H1 (cell line): ENCODE measurements around the gene LRIT2. TPM values are rescaled to one million over a fixed set of nuclear protein-coding genes. Genes with fewer than 3 reads are reported as not detected.

ENCODE experiments used
- CTCF ChIA-PET: fragments of 300-600 bp; sonication (Branson Sonifier 250); formaldehyde crosslinking; loops from one replicate; lab custom pipeline; 2021; ENCODE audit not compliant: partially characterized antibody; lab: Charles Lee
- POLR2A ChIA-PET: fragments of 300-600 bp; sonication (Branson Sonifier 250); formaldehyde crosslinking; loops from one replicate; lab custom pipeline; 2021; ENCODE audit warnings: inconsistent platforms; ENCODE audit not compliant: partially characterized antibody; lab: Charles Lee
- DNase-seq, 2 experiments: peaks; one replicate each; pipeline versions ENCODE4 v3.0.0 to v3.0.0-alpha.2; 2010 to 2022; ENCODE audit warnings: low spot score in 2 of 2, low read depth in 1 of 2, mixed read lengths in 1 of 2
- FAIRE-seq: peaks from 2 replicates; lab custom pipeline; 2011; peaks lifted over from hg19 to GRCh38; lab: Jason Lieb, UNC
- H2AFZ ChIP-seq: 2 replicates; pipeline ENCODE4 v1.8.1; 2012; ENCODE audit warnings: low read length, inconsistent platforms
- H2AK5ac ChIP-seq: 2 replicates; pipeline ENCODE4 v1.6.1; 2013; ENCODE audit warnings: low read depth, low read length
- H2BK120ac ChIP-seq: replicated peaks from 2 replicates; pipeline ENCODE3; 2013; ENCODE audit warnings: low read depth, low read length, inconsistent platforms
- H2BK12ac ChIP-seq: 2 replicates; pipeline ENCODE4 v1.6.1; 2013; ENCODE audit warnings: low read depth, low read length
- H2BK15ac ChIP-seq: 2 replicates; pipeline ENCODE4 v1.6.1; 2013; ENCODE audit warnings: low read length
- H2BK20ac ChIP-seq: 2 replicates; pipeline ENCODE4 v1.6.1; 2013; ENCODE audit warnings: low read length
- H2BK5ac ChIP-seq: 2 replicates; pipeline ENCODE4 v1.6.1; 2013; ENCODE audit warnings: low read depth, low read length
- H3K14ac ChIP-seq: 2 replicates; pipeline ENCODE4 v1.6.1; 2013; ENCODE audit warnings: inconsistent platforms; ENCODE audit not compliant: insufficient read length
- H3K18ac ChIP-seq: 2 replicates; pipeline ENCODE4 v1.6.1; 2013; ENCODE audit warnings: low read length; ENCODE audit errors: extremely low read depth
- H3K23ac ChIP-seq: 2 replicates; pipeline ENCODE4 v1.6.1; 2013; ENCODE audit warnings: inconsistent platforms; ENCODE audit not compliant: insufficient read length
- H3K23me2 ChIP-seq: 2 replicates; pipeline ENCODE4 v1.6.1; 2013; ENCODE audit warnings: low read depth, low read length
- H3K27ac ChIP-seq: 2 replicates; pipeline ENCODE4 v1.6.1; 2011; ENCODE audit warnings: low read depth, low read length, inconsistent platforms
- H3K27me3 ChIP-seq, 4 experiments: replicated peaks in 1 of 4; 1 replicate in 1 of 4; 2 replicates in 3 of 4; pipeline versions ENCODE4 v1.6.1 to v1.8.1; 2011 to 2013; ENCODE audit warnings: low read length in 3 of 4, mild to moderate bottlenecking in 3 of 4, inconsistent platforms in 2 of 4, mixed read lengths in 2 of 4, moderate library complexity in 1 of 4; ENCODE audit not compliant: control insufficient read depth in 3 of 4, insufficient read depth in 3 of 4; ENCODE audit errors: extremely low read depth in 1 of 4
- H3K36me3 ChIP-seq, 4 experiments: 2 replicates each; pipeline versions ENCODE4 v1.6.1 to v1.8.1; 2011 to 2013; ENCODE audit warnings: mild to moderate bottlenecking in 4 of 4, low read length in 3 of 4, moderate library complexity in 2 of 4, control low read depth in 1 of 4, inconsistent platforms in 1 of 4; ENCODE audit not compliant: insufficient read depth in 4 of 4, control insufficient read depth in 2 of 4
- H3K4ac ChIP-seq: replicated peaks from 2 replicates; pipeline ENCODE3; 2013; ENCODE audit warnings: low read length, low read depth, mixed read lengths, inconsistent platforms; ENCODE audit not compliant: insufficient read length
- H3K4me1 ChIP-seq, 4 experiments: replicated peaks in 1 of 4; 1 replicate in 1 of 4; 2 replicates in 3 of 4; pipeline versions ENCODE4 v1.6.1 to v1.8.1; 2011 to 2013; ENCODE audit warnings: low read length in 3 of 4, inconsistent platforms in 2 of 4, mixed read lengths in 1 of 4; ENCODE audit not compliant: insufficient read depth in 4 of 4, control insufficient read depth in 3 of 4
- H3K4me2 ChIP-seq, 2 experiments: 2 replicates each; pipeline versions ENCODE4 v1.6.1 to v1.8.1; 2011 to 2013; ENCODE audit warnings: low read depth in 2 of 2, low read length in 2 of 2, control low read depth in 1 of 2, inconsistent platforms in 1 of 2, mild to moderate bottlenecking in 1 of 2; ENCODE audit not compliant: insufficient read depth in 1 of 2
- H3K4me3 ChIP-seq, 4 experiments: fragments of 200-600, 300-600 bp in 1 of 4; sonication (generic), shearing (Covaris generic), sonication (Bioruptor Twin) in 1 of 4; 2 replicates each; pipeline versions ENCODE4 v1.5.1 to v1.8.1; 2011 to 2016; ENCODE audit warnings: low read length in 4 of 4, low read depth in 3 of 4, control low read depth in 2 of 4, inconsistent platforms in 2 of 4, mild to moderate bottlenecking in 2 of 4, mixed read lengths in 1 of 4, moderate library complexity in 1 of 4; ENCODE audit not compliant: insufficient read depth in 2 of 4; ENCODE audit errors: extremely low read depth in 1 of 4
- H3K56ac ChIP-seq: replicated peaks from 2 replicates; pipeline ENCODE3; 2013; ENCODE audit warnings: low read depth, mild to moderate bottlenecking, mixed read lengths, low read length, inconsistent platforms; ENCODE audit not compliant: insufficient read length
- H3K79me1 ChIP-seq: 2 replicates; pipeline ENCODE4 v1.6.1; 2013; ENCODE audit warnings: low read depth, low read length, control low read depth
- H3K79me2 ChIP-seq, 2 experiments: 2 replicates each; pipeline versions ENCODE4 v1.6.1 to v1.8.1; 2012 to 2013; ENCODE audit warnings: low read length in 2 of 2, mild to moderate bottlenecking in 2 of 2, inconsistent platforms in 1 of 2; ENCODE audit not compliant: insufficient read depth in 2 of 2, control insufficient read depth in 1 of 2
- H3K9ac ChIP-seq, 4 experiments: replicated peaks in 1 of 4; 1 replicate in 1 of 4; 2 replicates in 3 of 4; pipeline versions ENCODE4 v1.6.1 to v1.8.1; 2011 to 2013; ENCODE audit warnings: low read depth in 3 of 4, low read length in 3 of 4, control low read depth in 2 of 4, mild to moderate bottlenecking in 2 of 4, moderate library complexity in 2 of 4, inconsistent platforms in 1 of 4; ENCODE audit errors: extremely low read depth in 1 of 4
- H3K9me3 ChIP-seq, 2 experiments: 2 replicates each; pipeline versions ENCODE4 v1.6.1 to v1.8.1; 2012 to 2013; ENCODE audit warnings: mild to moderate bottlenecking in 2 of 2, moderate library complexity in 2 of 2, control low read depth in 1 of 2, inconsistent platforms in 1 of 2, low read depth in 1 of 2, low read length in 1 of 2, mixed read lengths in 1 of 2; ENCODE audit not compliant: insufficient read depth in 2 of 2
- H4K20me1 ChIP-seq, 2 experiments: replicated peaks in 1 of 2; 2 replicates each; pipeline versions ENCODE3 to v1.8.1; 2011 to 2013; ENCODE audit warnings: inconsistent platforms in 2 of 2, low read length in 2 of 2, mild to moderate bottlenecking in 1 of 2; ENCODE audit not compliant: insufficient read depth in 2 of 2, control insufficient read depth in 1 of 2
- H4K5ac ChIP-seq: 2 replicates; pipeline ENCODE4 v1.6.1; 2013; ENCODE audit warnings: low read length, low read depth, mixed read lengths, inconsistent platforms; ENCODE audit not compliant: insufficient read length
- H4K8ac ChIP-seq: 2 replicates; pipeline ENCODE4 v1.8.0; 2013; ENCODE audit warnings: mild to moderate bottlenecking, moderate library complexity, low read length, inconsistent platforms; ENCODE audit not compliant: insufficient read depth; ENCODE audit errors: extremely low read depth
- H4K91ac ChIP-seq: replicated peaks from 2 replicates; pipeline ENCODE3; 2013; ENCODE audit warnings: low read length, mixed read lengths, inconsistent platforms; ENCODE audit not compliant: insufficient read length
- BACH1 ChIP-seq: IDR thresholded peaks from 2 replicates; pipeline ENCODE4 v1.6.1; 2012; ENCODE audit warnings: low read length, improper control_type of control experiment
- CTCF ChIP-seq, 3 experiments: IDR thresholded peaks; 1 replicate in 2 of 3; 2 replicates in 1 of 3; pipeline versions ENCODE4 v1.5.1 to v1.6.1; 2011; ENCODE audit warnings: low read length in 3 of 3, mild to moderate bottlenecking in 3 of 3, inconsistent platforms in 2 of 3, low read depth in 1 of 3, moderate library complexity in 1 of 3; ENCODE audit not compliant: insufficient read depth in 1 of 3; ENCODE audit errors: control extremely low read depth in 1 of 3
- HDAC2 ChIP-seq, 2 experiments: fragments of 300-600 bp in 1 of 2; sonication (generic) in 1 of 2; IDR thresholded peaks; 2 replicates each; pipeline ENCODE4 v1.6.1; 2011 to 2012; ENCODE audit warnings: low read depth in 2 of 2, low read length in 2 of 2, mild to moderate bottlenecking in 2 of 2, moderate library complexity in 2 of 2, borderline replicate concordance in 1 of 2, inconsistent platforms in 1 of 2
- SAP30 ChIP-seq: fragments of 300-600 bp; sonication (generic); IDR thresholded peaks from 2 replicates; pipeline ENCODE4 v1.7.1; 2012; ENCODE audit warnings: low read length, moderate library complexity, mild to moderate bottlenecking, inconsistent platforms; ENCODE audit not compliant: insufficient read depth, insufficient replicate concordance
- SP2 ChIP-seq: IDR thresholded peaks from 2 replicates; pipeline ENCODE4 v1.6.1; 2012; ENCODE audit warnings: mild to moderate bottlenecking, low read length, inconsistent platforms
- SP4 ChIP-seq: IDR thresholded peaks from 2 replicates; pipeline ENCODE4 v1.6.1; 2012; ENCODE audit warnings: low read length, inconsistent platforms
- WGBS, 2 experiments: shearing (Covaris generic) in 1 of 2; methylation state at CpG; one replicate each; pipeline versions ENCODE4 v1.1.6 to v1.1.7; 2013 to 2015; ENCODE audit warnings: low lambda C conversion rate in 2 of 2, mixed read lengths in 2 of 2, inconsistent platforms in 1 of 2, low coverage in 1 of 2, missing lambda C conversion rate in 1 of 2; ENCODE audit not compliant: insufficient replicate concordance in 2 of 2, insufficient coverage in 1 of 2, insufficient read length in 1 of 2; ENCODE audit errors: extremely low coverage in 1 of 2, missing lambda C conversion rate in 1 of 2; 5-methylcytosine and 5-hydroxymethylcytosine counted together
- polyA plus RNA-seq, 7 experiments: library from polyadenylated mRNA; depleted of rRNA in 3 of 7; stranded (reverse) in 5 of 7; unstranded in 2 of 7; fragments of >200 nt in 5 of 7; fragments of 200-250 nt in 2 of 7; gene quantifications; 1 replicate in 5 of 7; 2 replicates in 1 of 7; 4 replicates in 1 of 7; pipeline versions ENCODE4 v1.2.1 to v1.2.3, GENCODE V29; 2011 to 2013; ENCODE audit warnings: missing spikeins in 2 of 7, mixed read lengths in 2 of 7
- total RNA-seq: library from RNA; stranded (reverse); fragmentation: NEBNext Ultra II Directional; extraction: Animal tissue kit (Norgen Biotek cat#: 25700); gene quantifications from 2 replicates; pipeline ENCODE4 v1.2.1, GENCODE V29; 2021

LRIT2 gene
- total and polyA plus RNA-seq, 2 of the 8 experiments (the other 6 are each of a cell fraction or from before 2014, with no cell fraction given), result not detected

DNA sequence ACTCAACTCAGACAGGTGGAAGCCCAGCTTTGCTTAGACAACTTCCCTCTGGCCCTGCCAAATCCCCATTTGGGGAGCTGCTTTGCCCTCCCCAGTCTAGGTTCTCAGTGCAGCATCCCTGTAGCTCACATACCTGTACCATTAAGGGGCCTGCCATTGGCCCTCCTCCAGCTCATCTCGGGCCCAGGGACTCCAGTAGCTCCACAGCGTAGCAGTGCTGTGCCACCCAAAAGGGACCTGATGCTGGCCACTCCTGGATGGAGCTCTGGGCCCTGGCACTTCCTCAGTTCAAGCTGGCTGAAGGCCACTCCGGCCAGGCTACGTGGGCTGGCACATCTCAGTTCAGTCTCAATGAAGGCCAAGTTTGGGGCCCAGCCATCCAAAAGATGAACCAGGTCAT, 8.6 kb upstream of the LRIT2 start:
- TF ChIP-seq BACH1 (no peak), SP2 (no peak), SP4 (no peak), HDAC2 (IDR thresholded peaks at IDR 0.05; ENCODE audit: borderline replicate concordance in 1 of 2, low read depth in 2 of 2, low read length in 2 of 2) (no peak), SAP30 (no peak), CTCF (IDR thresholded peaks at IDR 0.05; ENCODE audit: control extremely low read depth in 1 of 3, insufficient read depth in 1 of 3, low read depth in 1 of 3, low read length in 3 of 3) (no peak)
- H3K9me3 ChIP-seq, result no peaks in the 10 kb centered on the region
- no peak overlapping the region for H4K5ac ChIP-seq
- no peak overlapping the region for H2BK20ac ChIP-seq
- CTCF ChIA-PET, result interaction anchor here (0.9 to 1.7 kb wide), 10 partner anchors 9 to 174 kb away, joined by 3 to 14 read pairs (median 4); no protein-coding TSS in a partner anchor
- no peak overlapping the region for H4K8ac ChIP-seq
- H2AK5ac ChIP-seq, result no peak overlapping the region
- H4K91ac ChIP-seq, result no peak overlapping the region
- DNase-seq (no peak), FAIRE-seq (no peak)
- no peaks in the 10 kb centered on the region for H3K23me2 ChIP-seq
- 84% methylated on average over 4 of the region's 4 CpGs; no CpG with 5 or more reads in 1 of the 2 experiments for WGBS, 2 experiments
- H3K14ac ChIP-seq, result no peak overlapping the region
- H3K56ac ChIP-seq, result no peak overlapping the region
- H3K18ac ChIP-seq, result no peak overlapping the region
- H2BK12ac ChIP-seq, result no peak overlapping the region
- no peak overlapping the region for H3K4me2 ChIP-seq
- no peak overlapping the region for H3K9ac ChIP-seq
- no peak overlapping the region for H3K27ac ChIP-seq
- H3K23ac ChIP-seq, result no peak overlapping the region
- H2AFZ ChIP-seq, result no peak overlapping the region
- H2BK5ac ChIP-seq, result no peak overlapping the region
- peaks cover 0 to 10% (median 7%) of the 10 kb centered on the region in 4 experiments; a peak in 5 of 7 replicates for H3K27me3 ChIP-seq
- no peaks in the 10 kb centered on the region for H3K79me1 ChIP-seq
- POLR2A ChIA-PET, result no interaction called here
- H3K79me2 ChIP-seq, result no peaks in the 10 kb centered on the region
- no peak overlapping the region for H3K4ac ChIP-seq
- peaks cover 0 to 2% (median 0%) of the 10 kb centered on the region in 4 experiments; a peak in 3 of 7 replicates for H3K4me1 ChIP-seq
- H2BK120ac ChIP-seq, result no peak overlapping the region
- no peaks in the 10 kb centered on the region for H3K36me3 ChIP-seq
- H4K20me1 ChIP-seq, result no peaks in the 10 kb centered on the region
- no peak overlapping the region for H2BK15ac ChIP-seq
- H3K4me3 ChIP-seq, result no peak overlapping the region
